Right lung (tissue), 5 donors: ENCODE results near the gene CRY1. TPM values are rescaled to one million over a fixed set of nuclear protein-coding genes. Genes with fewer than 3 reads are reported as not detected.
A peak's percentile ranks its signal among the peaks of the same experiment; 100 is the strongest.
"Not testable (repeated sequence)": the region's sequence is repeated elsewhere in the genome, so short reads cannot be mapped to it uniquely, and the experiment has no call there.

Source experiments
- DNase-seq, 2 donors: peaks; one replicate each; pipeline ENCODE4 v3.0.0-alpha.2; 2013
- polyA plus RNA-seq, 5 donors: library from polyadenylated mRNA; unstranded; fragments of 120-200 nt; gene quantifications; one replicate each; pipeline versions ENCODE4 v1.2.1 to v1.2.3, GENCODE V29; 2013; ENCODE audit warnings: inconsistent platforms in 1 of 5, low replicate concordance in 1 of 5; ENCODE audit not compliant: insufficient read length in 5 of 5, insufficient read depth in 1 of 5

Gene CRY1
- polyA plus RNA-seq, 5 donors = 27.5 to 30.6 (median 28.0) TPM

- no peak for DNase-seq
These were observed 79.3 kb downstream of the CRY1 start for GRCh38 chr12:107014055-107014454.

- no peak for DNase-seq
These were observed 80.5 kb downstream of the CRY1 start for GRCh38 chr12:107012736-107013425.

- no peak for DNase-seq
These were observed 81.8 kb downstream of the CRY1 start for GRCh38 chr12:107011519-107011918.

- no peak for DNase-seq
These were observed 85.9 kb downstream of the CRY1 start for GRCh38 chr12:107007411-107007810.

- not testable (repeated sequence) for DNase-seq
These were observed 90.7 kb downstream of the CRY1 start for GRCh38 chr12:107002665-107003064.

- DNase-seq = no peak
These were observed 93.9 kb downstream of the CRY1 start for GRCh38 chr12:106999446-106999845.

- DNase-seq = no peak
These were observed 95.4 kb downstream of the CRY1 start for GRCh38 chr12:106997916-106998315.

- not testable (repeated sequence) for DNase-seq
These were observed 97.2 kb downstream of the CRY1 start for GRCh38 chr12:106996102-106996501.

- DNase-seq = no peak
These were observed 98.6 kb downstream of the CRY1 start for GRCh38 chr12:106994579-106995220.

- DNase-seq = no peak
These were observed 105.5 kb downstream of the CRY1 start for GRCh38 chr12:106987846-106988245.

- DNase-seq = peak; percentile 94 to 95
These were observed 106.5 kb downstream of the CRY1 start, which contains the start of gene MTERF2 for GRCh38 chr12:106986625-106987389. Gene MTERF2 (minus strand): TSS chr12:106987146. CDS start chr12:106978714, 8,432 bp downstream.

- no peak for DNase-seq
These were observed 107.2 kb downstream of the CRY1 start for GRCh38 chr12:106986135-106986534.

- no peak for DNase-seq
These were observed 107.9 kb downstream of the CRY1 start for GRCh38 chr12:106985479-106985878.

- no peak for DNase-seq
These were observed 108.7 kb downstream of the CRY1 start for GRCh38 chr12:106984588-106985137.

- DNase-seq = no peak
These were observed 111.1 kb downstream of the CRY1 start for GRCh38 chr12:106982229-106982628.

GRCh38 chr12:106981788-106982187, 111.6 kb downstream of the CRY1 start:
- peak; percentile 81 to 89 for DNase-seq

GRCh38 chr12:106980944-106981343, 112.4 kb downstream of the CRY1 start:
- no peak for DNase-seq

GRCh38 chr12:106978035-106978800, 115.1 kb downstream of the CRY1 start:
- no peak for DNase-seq

- no peak for DNase-seq
These were observed 116.7 kb downstream of the CRY1 start for GRCh38 chr12:106976668-106977067.

- DNase-seq = no peak
These were observed 117.2 kb downstream of the CRY1 start for GRCh38 chr12:106975993-106976658.

- DNase-seq = no peak
These were observed 118.3 kb downstream of the CRY1 start for GRCh38 chr12:106975098-106975497.
